Measurements from ENCODE around the gene TTLL10. TPM values are rescaled to one million over a fixed set of nuclear protein-coding genes. Genes with fewer than 3 reads are reported as not detected.

TTLL10 gene
- total RNA-seq, 1 experiment from 2014 or later: not detected

Other genes with a start within 250 kb of the TTLL10 start
- 398 and 434 TPM in 2 replicates for gene SAMD11, start 250.0 kb upstream of the TTLL10 start, total RNA-seq (2014; rRNA removed; shearing (Covaris generic))
- 193 and 221 TPM in 2 replicates for gene NOC2L, start 214.6 kb upstream of the TTLL10 start, total RNA-seq (2014; rRNA removed; shearing (Covaris generic))
- gene KLHL17, start 213.3 kb upstream of the TTLL10 start, total RNA-seq (2014; rRNA removed; shearing (Covaris generic)): 23.3 and 25.4 TPM in 2 replicates
- 4.3 and 5.5 TPM in 2 replicates for gene PLEKHN1, start 207.4 kb upstream of the TTLL10 start, total RNA-seq (2014; rRNA removed; shearing (Covaris generic))
- 0.17 TPM in 1 of 2 replicates, not detected in the other for gene PERM1, start 191.8 kb upstream of the TTLL10 start, total RNA-seq (2014; rRNA removed; shearing (Covaris generic))
- 27.5 and 66.5 TPM in 2 replicates for gene HES4, start 173.8 kb upstream of the TTLL10 start, total RNA-seq (2014; rRNA removed; shearing (Covaris generic))
- gene ISG15, start 160.4 kb upstream of the TTLL10 start, total RNA-seq (2014; rRNA removed; shearing (Covaris generic)): 213 and 304 TPM in 2 replicates
- 103 and 106 TPM in 2 replicates for gene AGRN, start 153.8 kb upstream of the TTLL10 start, total RNA-seq (2014; rRNA removed; shearing (Covaris generic))
- gene RNF223, start 99.6 kb upstream of the TTLL10 start, total RNA-seq (2014; rRNA removed; shearing (Covaris generic)): 3.5 and 4.3 TPM in 2 replicates
- 11.9 and 17.1 TPM in 2 replicates for gene C1orf159, start 57.8 kb upstream of the TTLL10 start, total RNA-seq (2014; rRNA removed; shearing (Covaris generic))
- 1.2 TPM in 1 of 2 replicates, not detected in the other for gene TNFRSF18, start 32.7 kb downstream of the TTLL10 start, total RNA-seq (2014; rRNA removed; shearing (Covaris generic))
- gene TNFRSF4, start 40.3 kb downstream of the TTLL10 start, total RNA-seq (2014; rRNA removed; shearing (Covaris generic)): not detected in 2 replicates
- 92.4 and 99.1 TPM in 2 replicates for gene SDF4, start 58.1 kb downstream of the TTLL10 start, total RNA-seq (2014; rRNA removed; shearing (Covaris generic))
- 38.4 and 44.3 TPM in 2 replicates for gene B3GALT6, start 58.4 kb downstream of the TTLL10 start, total RNA-seq (2014; rRNA removed; shearing (Covaris generic))
- gene C1QTNF12, start 72.8 kb downstream of the TTLL10 start, total RNA-seq (2014; rRNA removed; shearing (Covaris generic)): 5.1 and 13.3 TPM in 2 replicates
- gene UBE2J2, start 100.0 kb downstream of the TTLL10 start, total RNA-seq (2014; rRNA removed; shearing (Covaris generic)): 88.4 and 102 TPM in 2 replicates
- gene SCNN1D, start 106.6 kb downstream of the TTLL10 start, total RNA-seq (2014; rRNA removed; shearing (Covaris generic)): 0.71 and 1.2 TPM in 2 replicates
- gene ACAP3, start 134.1 kb downstream of the TTLL10 start, total RNA-seq (2014; rRNA removed; shearing (Covaris generic)): 23.6 and 33.8 TPM in 2 replicates
- gene PUSL1, start 134.7 kb downstream of the TTLL10 start, total RNA-seq (2014; rRNA removed; shearing (Covaris generic)): 66.7 and 84.9 TPM in 2 replicates
- gene INTS11, start 150.8 kb downstream of the TTLL10 start, total RNA-seq (2014; rRNA removed; shearing (Covaris generic)): 107 and 109 TPM in 2 replicates
- 22.5 and 23.5 TPM in 2 replicates for gene CPTP, start 150.9 kb downstream of the TTLL10 start, total RNA-seq (2014; rRNA removed; shearing (Covaris generic))
- 0.14 TPM in 1 of 2 replicates, not detected in the other for gene TAS1R3, start 157.4 kb downstream of the TTLL10 start, total RNA-seq (2014; rRNA removed; shearing (Covaris generic))
- gene DVL1, start 175.5 kb downstream of the TTLL10 start, total RNA-seq (2014; rRNA removed; shearing (Covaris generic)): 66.4 and 70.2 TPM in 2 replicates
- 23.0 and 26.7 TPM in 2 replicates for gene MXRA8, start 184.7 kb downstream of the TTLL10 start, total RNA-seq (2014; rRNA removed; shearing (Covaris generic))
- 210 and 263 TPM in 2 replicates for gene AURKAIP1, start 201.3 kb downstream of the TTLL10 start, total RNA-seq (2014; rRNA removed; shearing (Covaris generic))
- gene CCNL2, start 225.5 kb downstream of the TTLL10 start, total RNA-seq (2014; rRNA removed; shearing (Covaris generic)): 79.4 and 105 TPM in 2 replicates
- 60.9 and 75.0 TPM in 2 replicates for gene MRPL20, start 233.4 kb downstream of the TTLL10 start, total RNA-seq (2014; rRNA removed; shearing (Covaris generic))
- 0.43 and 0.54 TPM in 2 replicates for gene ANKRD65, start 247.4 kb downstream of the TTLL10 start, total RNA-seq (2014; rRNA removed; shearing (Covaris generic))

All from G401 (cell line).